Ishikawa (cell line): ENCODE results near the gene OARD1.

Source experiments
- CEBPB ChIP-seq: IDR thresholded peaks from 2 replicates; pipeline ENCODE4 v1.6.1; 2012
- EP300 ChIP-seq: IDR thresholded peaks from 2 replicates; pipeline ENCODE4 v1.6.1; 2012; ENCODE audit warnings: borderline replicate concordance
- TF ChIP-seq, protein P1 (sequence below): IDR thresholded peaks from 2 replicates; pipeline ENCODE4 v1.6.1; 2012; ENCODE audit warnings: low read depth, mild to moderate bottlenecking

GRCh38 chr6:41036186-41036585 lies 36.0 kb downstream of the OARD1 start:
- TF ChIP-seq CEBPB (no peak), EP300 (no peak)
- TF ChIP-seq, protein P1, sequence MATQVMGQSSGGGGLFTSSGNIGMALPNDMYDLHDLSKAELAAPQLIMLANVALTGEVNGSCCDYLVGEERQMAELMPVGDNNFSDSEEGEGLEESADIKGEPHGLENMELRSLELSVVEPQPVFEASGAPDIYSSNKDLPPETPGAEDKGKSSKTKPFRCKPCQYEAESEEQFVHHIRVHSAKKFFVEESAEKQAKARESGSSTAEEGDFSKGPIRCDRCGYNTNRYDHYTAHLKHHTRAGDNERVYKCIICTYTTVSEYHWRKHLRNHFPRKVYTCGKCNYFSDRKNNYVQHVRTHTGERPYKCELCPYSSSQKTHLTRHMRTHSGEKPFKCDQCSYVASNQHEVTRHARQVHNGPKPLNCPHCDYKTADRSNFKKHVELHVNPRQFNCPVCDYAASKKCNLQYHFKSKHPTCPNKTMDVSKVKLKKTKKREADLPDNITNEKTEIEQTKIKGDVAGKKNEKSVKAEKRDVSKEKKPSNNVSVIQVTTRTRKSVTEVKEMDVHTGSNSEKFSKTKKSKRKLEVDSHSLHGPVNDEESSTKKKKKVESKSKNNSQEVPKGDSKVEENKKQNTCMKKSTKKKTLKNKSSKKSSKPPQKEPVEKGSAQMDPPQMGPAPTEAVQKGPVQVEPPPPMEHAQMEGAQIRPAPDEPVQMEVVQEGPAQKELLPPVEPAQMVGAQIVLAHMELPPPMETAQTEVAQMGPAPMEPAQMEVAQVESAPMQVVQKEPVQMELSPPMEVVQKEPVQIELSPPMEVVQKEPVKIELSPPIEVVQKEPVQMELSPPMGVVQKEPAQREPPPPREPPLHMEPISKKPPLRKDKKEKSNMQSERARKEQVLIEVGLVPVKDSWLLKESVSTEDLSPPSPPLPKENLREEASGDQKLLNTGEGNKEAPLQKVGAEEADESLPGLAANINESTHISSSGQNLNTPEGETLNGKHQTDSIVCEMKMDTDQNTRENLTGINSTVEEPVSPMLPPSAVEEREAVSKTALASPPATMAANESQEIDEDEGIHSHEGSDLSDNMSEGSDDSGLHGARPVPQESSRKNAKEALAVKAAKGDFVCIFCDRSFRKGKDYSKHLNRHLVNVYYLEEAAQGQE: no peak
